ENCODE data around the gene NDUFA6. TPM values are rescaled to one million over a fixed set of nuclear protein-coding genes. Genes with fewer than 3 reads are reported as not detected.

The NDUFA6 gene
- total RNA-seq, 4 donors from 2014 or later: 36.5 to 116 (median 46.0) TPM

GRCh38 chr22:42056757-42057511 is 33.6 kb downstream of the NDUFA6 start:
- H3K4me3 ChIP-seq: no peak overlapping the region
- H3K27me3 ChIP-seq: no peaks in the 10 kb centered on the region
- intact Hi-C loops (cut with DNase I; ENCODE audit: low total_unique reads): no loop called here
- TF ChIP-seq POLR2A (IDR thresholded peaks at IDR 0.05) (no peak), CTCF (IDR thresholded peaks at IDR 0.05) (no peak)
- DNase-seq: no peak
- H3K36me3 ChIP-seq: no peaks in the 10 kb centered on the region
- H3K27ac ChIP-seq: no peak overlapping the region
- H3K4me1 ChIP-seq: no peaks in the 10 kb centered on the region
- H3K9me3 ChIP-seq: peaks cover 0 to 8% of the 10 kb centered on the region in 2 donors

GRCh38 chr22:42052765-42053164 is 37.8 kb downstream of the NDUFA6 start:
- Histone ChIP-seq H3K27me3 (no peaks in the 10 kb centered on the region), H3K36me3 (no peaks in the 10 kb centered on the region), H3K9me3 (peaks cover 0 to 8% of the 10 kb centered on the region in 2 donors), H3K4me3 (no peak overlapping the region), H3K4me1 (no peaks in the 10 kb centered on the region), H3K27ac (no peak overlapping the region)
- intact Hi-C loops (cut with DNase I; ENCODE audit: low total_unique reads): no loop called here
- TF ChIP-seq CTCF (IDR thresholded peaks at IDR 0.05): no peak
- no peak for TF ChIP-seq POLR2A (IDR thresholded peaks at IDR 0.05)
- DNase-seq: no peak

GRCh38 chr22:42050641-42051180 is 39.9 kb downstream of the NDUFA6 start:
- Histone ChIP-seq H3K36me3 (no peaks in the 10 kb centered on the region), H3K4me1 (no peaks in the 10 kb centered on the region), H3K4me3 (no peak overlapping the region), H3K27me3 (no peaks in the 10 kb centered on the region), H3K27ac (no peak overlapping the region), H3K9me3 (no peaks in the 10 kb centered on the region)
- TF ChIP-seq CTCF (IDR thresholded peaks at IDR 0.05) (no peak), POLR2A (IDR thresholded peaks at IDR 0.05) (no peak)
- no peak for DNase-seq
- intact Hi-C loops (cut with DNase I; ENCODE audit: low total_unique reads): no loop called here

- Histone ChIP-seq H3K4me1 (no peaks in the 10 kb centered on the region), H3K9me3 (peaks cover 0 to 9% of the 10 kb centered on the region in 2 donors), H3K4me3 (no peak overlapping the region), H3K36me3 (no peaks in the 10 kb centered on the region), H3K27me3 (no peaks in the 10 kb centered on the region), H3K27ac (no peak overlapping the region)
- no peak for TF ChIP-seq CTCF (IDR thresholded peaks at IDR 0.05)
- no peak for DNase-seq
- intact Hi-C loops (cut with DNase I; ENCODE audit: low total_unique reads): no loop called here
Observed at GRCh38 chr22:42041784-42042183, 48.8 kb downstream of the NDUFA6 start.

GRCh38 chr22:42039271-42039670 is 51.3 kb downstream of the NDUFA6 start:
- no peak for DNase-seq
- H3K9me3 ChIP-seq: peaks cover 0 to 9% of the 10 kb centered on the region in 2 donors
- intact Hi-C loops (cut with DNase I; ENCODE audit: low total_unique reads): no loop called here
- H3K36me3 ChIP-seq: no peaks in the 10 kb centered on the region
- H3K4me3 ChIP-seq: no peak overlapping the region
- no peak overlapping the region for H3K27ac ChIP-seq
- no peaks in the 10 kb centered on the region for H3K4me1 ChIP-seq
- no peaks in the 10 kb centered on the region for H3K27me3 ChIP-seq
- TF ChIP-seq POLR2A (IDR thresholded peaks at IDR 0.05): no peak
- no peak for TF ChIP-seq CTCF (IDR thresholded peaks at IDR 0.05)
